T-helper 1 cell treated with Interleukin-12 subunit alpha and Interleukin-12 subunit beta and Interleukin-4 antibody, amounts not matched to agents 30 μg/mL and 1 μg/mL, for 36 hours (primary cell): ENCODE measurements around the gene PITPNB.

ENCODE experiments used
- H3K27ac Mint-ChIP-seq: one replicate; pipeline ENCODE4 v1.8.0; 2021; ENCODE audit warnings: mild to moderate bottlenecking, mixed read lengths
- H3K27me3 Mint-ChIP-seq: one replicate; pipeline ENCODE4 v1.8.0; 2021; ENCODE audit warnings: low read depth, mixed read lengths
- H3K36me3 Mint-ChIP-seq: one replicate; pipeline ENCODE4 v1.8.0; 2021; ENCODE audit warnings: low read depth, mixed read lengths
- H3K4me1 Mint-ChIP-seq: one replicate; pipeline ENCODE4 v1.8.0; 2021; ENCODE audit warnings: low read depth, mixed read lengths
- H3K4me3 Mint-ChIP-seq: one replicate; pipeline ENCODE4 v1.8.0; 2021; ENCODE audit warnings: mild to moderate bottlenecking, moderate library complexity, mixed read lengths
- H3K9me3 Mint-ChIP-seq: one replicate; pipeline ENCODE4 v1.8.0; 2021; ENCODE audit warnings: mixed read lengths

PITPNB gene

GRCh38 chr22:27827604-27828587, 91.2 kb downstream of the PITPNB start:
- H3K27ac Mint-ChIP-seq = no peak overlapping the region

DNA sequence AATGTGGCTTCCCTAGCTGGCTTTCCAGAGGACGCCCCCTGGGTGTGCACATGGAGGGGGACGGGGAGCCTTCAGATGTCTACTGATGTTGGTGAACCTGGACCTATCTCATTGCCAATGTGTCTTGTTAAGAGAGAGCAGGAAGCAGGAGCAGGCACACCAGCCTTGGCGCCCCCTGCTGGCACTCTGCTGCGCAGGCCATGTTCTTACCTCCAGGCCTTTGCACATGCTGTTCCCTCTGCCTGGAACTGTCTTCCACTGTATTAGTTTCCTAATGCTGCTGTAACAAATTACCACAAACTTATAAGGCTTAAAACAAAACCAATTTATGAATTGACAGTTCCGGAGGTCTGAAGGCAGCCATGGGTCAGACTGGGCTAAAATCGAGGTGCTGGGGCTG, 93.9 kb downstream of the PITPNB start:
- Mint-ChIP-seq H3K27ac (no peak overlapping the region), H3K9me3 (no peaks in the 10 kb centered on the region), H3K4me3 (no peak overlapping the region), H3K4me1 (no peaks in the 10 kb centered on the region), H3K27me3 (no peaks in the 10 kb centered on the region), H3K36me3 (no peaks in the 10 kb centered on the region)

More at GRCh38 chr22:27827604-27828587, 91.2 kb downstream of the PITPNB start:
- Mint-ChIP-seq H3K4me3 (no peak overlapping the region), H3K27me3 (no peaks in the 10 kb centered on the region), H3K4me1 (peaks cover 11% of the 10 kb centered on the region), H3K9me3 (no peaks in the 10 kb centered on the region), H3K36me3 (no peaks in the 10 kb centered on the region)

- no peaks in the 10 kb centered on the region for H3K9me3 Mint-ChIP-seq
- H3K27me3 Mint-ChIP-seq = no peaks in the 10 kb centered on the region
- H3K36me3 Mint-ChIP-seq = no peaks in the 10 kb centered on the region
- H3K4me1 Mint-ChIP-seq = no peaks in the 10 kb centered on the region
- H3K4me3 Mint-ChIP-seq = no peak overlapping the region
- no peak overlapping the region for H3K27ac Mint-ChIP-seq
Observed at GRCh38 chr22:27823221-27823620, 95.8 kb downstream of the PITPNB start.

- Mint-ChIP-seq H3K4me1 (no peaks in the 10 kb centered on the region), H3K27me3 (peaks cover 5% of the 10 kb centered on the region), H3K4me3 (no peak overlapping the region), H3K9me3 (no peaks in the 10 kb centered on the region), H3K36me3 (no peaks in the 10 kb centered on the region), H3K27ac (no peak overlapping the region)
Observed at GRCh38 chr22:27820896-27821866, 97.9 kb downstream of the PITPNB start.

GRCh38 chr22:27816552-27816951, 102.5 kb downstream of the PITPNB start:
- Mint-ChIP-seq H3K4me1 (no peaks in the 10 kb centered on the region), H3K9me3 (no peaks in the 10 kb centered on the region), H3K27me3 (peaks cover 5% of the 10 kb centered on the region), H3K36me3 (no peaks in the 10 kb centered on the region), H3K27ac (no peak overlapping the region), H3K4me3 (no peak overlapping the region)

- no peaks in the 10 kb centered on the region for H3K36me3 Mint-ChIP-seq
- H3K27me3 Mint-ChIP-seq = peaks cover 5% of the 10 kb centered on the region
- no peaks in the 10 kb centered on the region for H3K4me1 Mint-ChIP-seq
- no peak overlapping the region for H3K4me3 Mint-ChIP-seq
- H3K9me3 Mint-ChIP-seq = no peaks in the 10 kb centered on the region
- no peak overlapping the region for H3K27ac Mint-ChIP-seq
Observed at GRCh38 chr22:27815826-27816530, 103.1 kb downstream of the PITPNB start.

- Mint-ChIP-seq H3K27me3 (peaks cover 5% of the 10 kb centered on the region), H3K4me1 (no peaks in the 10 kb centered on the region), H3K27ac (no peak overlapping the region), H3K4me3 (no peak overlapping the region), H3K9me3 (no peaks in the 10 kb centered on the region), H3K36me3 (no peaks in the 10 kb centered on the region)
Observed at GRCh38 chr22:27814993-27815392, 104.1 kb downstream of the PITPNB start.

DNA sequence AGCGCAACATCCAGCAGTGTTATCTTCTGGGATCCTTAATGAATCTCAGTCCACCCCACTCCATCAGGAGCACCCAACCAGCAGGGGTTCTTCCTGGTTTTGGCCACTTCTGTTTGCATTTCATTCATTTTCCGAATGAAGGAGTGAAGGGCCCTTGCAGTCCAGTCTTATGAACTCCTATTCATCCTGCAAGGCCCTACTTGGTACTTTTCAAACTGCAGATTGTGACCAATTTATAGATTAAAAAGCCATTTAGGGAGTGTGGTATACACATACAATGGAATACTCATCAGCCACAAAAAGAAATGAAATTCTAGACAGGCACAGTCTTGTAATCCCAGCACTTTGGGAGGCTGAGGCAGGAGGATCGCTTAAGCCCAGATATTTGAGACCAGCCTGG, 107.3 kb downstream of the PITPNB start:
- Mint-ChIP-seq H3K9me3 (no peaks in the 10 kb centered on the region), H3K27me3 (peaks cover 12% of the 10 kb centered on the region), H3K27ac (no peak overlapping the region), H3K36me3 (no peaks in the 10 kb centered on the region), H3K4me3 (no peak overlapping the region), H3K4me1 (no peaks in the 10 kb centered on the region)

GRCh38 chr22:27810609-27811151, 108.4 kb downstream of the PITPNB start:
- Mint-ChIP-seq H3K9me3 (no peaks in the 10 kb centered on the region), H3K4me1 (no peaks in the 10 kb centered on the region), H3K27ac (no peak overlapping the region), H3K36me3 (no peaks in the 10 kb centered on the region), H3K27me3 (peaks cover 12% of the 10 kb centered on the region), H3K4me3 (no peak overlapping the region)

- no peak overlapping the region for H3K27ac Mint-ChIP-seq
- H3K4me3 Mint-ChIP-seq = no peak overlapping the region
- no peaks in the 10 kb centered on the region for H3K9me3 Mint-ChIP-seq
- peaks cover 18% of the 10 kb centered on the region for H3K27me3 Mint-ChIP-seq
- H3K36me3 Mint-ChIP-seq = no peaks in the 10 kb centered on the region
- no peaks in the 10 kb centered on the region for H3K4me1 Mint-ChIP-seq
Observed at GRCh38 chr22:27809700-27810608, 109.1 kb downstream of the PITPNB start.

- Mint-ChIP-seq H3K27ac (no peak overlapping the region), H3K27me3 (peaks cover 25% of the 10 kb centered on the region), H3K9me3 (no peaks in the 10 kb centered on the region), H3K4me1 (peaks cover 2% of the 10 kb centered on the region), H3K36me3 (no peaks in the 10 kb centered on the region), H3K4me3 (no peak overlapping the region)
Observed at GRCh38 chr22:27809226-27809603, 109.8 kb downstream of the PITPNB start.

DNA sequence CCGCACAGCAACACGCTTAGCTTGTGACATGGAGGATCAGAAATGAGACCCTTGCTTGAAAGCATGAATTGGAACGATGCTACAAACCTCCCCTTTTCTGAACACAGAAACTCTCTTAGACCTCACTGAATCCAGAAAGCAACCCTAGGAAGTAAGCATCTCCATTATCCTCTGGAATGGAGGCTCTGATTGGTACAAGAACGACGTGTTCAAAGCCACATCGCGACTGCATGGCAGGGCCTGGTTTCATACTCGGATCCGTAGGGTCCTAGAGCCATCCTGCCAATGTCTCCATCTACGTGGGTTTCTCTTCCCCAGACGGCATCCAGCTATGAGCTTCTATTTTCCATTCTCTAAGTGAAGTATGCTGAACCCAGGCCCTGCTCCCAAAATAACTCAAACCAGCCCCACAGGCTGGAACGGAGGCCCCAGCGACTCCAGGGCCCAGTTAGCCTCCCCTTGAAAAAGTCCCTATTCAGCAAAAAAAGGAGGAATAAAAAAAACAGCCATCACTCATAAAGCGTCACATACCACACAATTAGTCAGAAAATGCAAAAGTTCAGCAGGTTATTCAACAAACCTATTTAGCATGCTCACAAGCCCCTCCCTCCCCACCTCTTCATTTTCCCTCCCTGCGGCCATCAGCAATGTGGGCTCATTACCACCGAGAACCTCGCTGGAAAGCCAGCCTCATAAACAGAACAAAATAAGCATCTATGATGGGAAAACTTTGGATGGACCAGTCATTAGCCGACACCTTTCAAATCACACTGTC, 110.4 kb downstream of the PITPNB start:
- Mint-ChIP-seq H3K9me3 (no peaks in the 10 kb centered on the region), H3K4me1 (peaks cover 2% of the 10 kb centered on the region), H3K27me3 (peaks cover 29% of the 10 kb centered on the region), H3K27ac (no peak overlapping the region), H3K36me3 (no peaks in the 10 kb centered on the region), H3K4me3 (no peak overlapping the region)

- Mint-ChIP-seq H3K4me1 (peaks cover 8% of the 10 kb centered on the region), H3K4me3 (no peak overlapping the region), H3K27me3 (peaks cover 48% of the 10 kb centered on the region), H3K27ac (no peak overlapping the region), H3K36me3 (no peaks in the 10 kb centered on the region), H3K9me3 (no peaks in the 10 kb centered on the region)
Observed at GRCh38 chr22:27805841-27806240, 113.2 kb downstream of the PITPNB start.
